Activated naive CD8-positive, alpha-beta T cell treated with anti-CD3 and anti-CD28 coated beads, Interleukin-2, amount 10 ng/mL, durations not matched to agents 7 days and 5 days (primary cell): ENCODE measurements around the gene PRKAG2. TPM values are rescaled to one million over a fixed set of nuclear protein-coding genes. Genes with fewer than 3 reads are reported as not detected.
"Not testable (repeated sequence)": the region's sequence is repeated elsewhere in the genome, so short reads cannot be mapped to it uniquely, and the experiment has no call there.

Experiments
- ATAC-seq: fragments of 150-1000 bp; cut with Tn5 transposase; one replicate; pipeline ENCODE4 v1.10.0; 2021; ENCODE audit warnings: low read depth, moderate library complexity
- POLR2A ChIA-PET: fragments of 350-600 bp; sonication (Branson Sonifier 250); formaldehyde crosslinking; loops from one replicate; lab custom pipeline; 2021; ENCODE audit warnings: antibody characterized with exemption; lab: Charles Lee
- DNase-seq: peaks from one replicate; pipeline ENCODE4 v3.0.0; 2021
- H3K27ac Mint-ChIP-seq: one replicate; pipeline ENCODE4 v1.8.0; 2022; ENCODE audit warnings: mild to moderate bottlenecking, mixed read lengths
- H3K27me3 Mint-ChIP-seq: one replicate; pipeline ENCODE4 v1.8.0; 2022; ENCODE audit warnings: mild to moderate bottlenecking, moderate library complexity, mixed read lengths
- H3K36me3 Mint-ChIP-seq: one replicate; pipeline ENCODE4 v1.8.0; 2021; ENCODE audit warnings: mild to moderate bottlenecking, mixed read lengths
- H3K4me1 Mint-ChIP-seq: one replicate; pipeline ENCODE4 v1.8.0; 2021; ENCODE audit warnings: mixed read lengths
- H3K4me3 Mint-ChIP-seq: one replicate; pipeline ENCODE4 v1.8.0; 2022; ENCODE audit warnings: mild to moderate bottlenecking, moderate library complexity, mixed read lengths
- H3K9me3 Mint-ChIP-seq: one replicate; pipeline ENCODE4 v1.8.0; 2021; ENCODE audit warnings: mixed read lengths
- total RNA-seq, 2 experiments: library from RNA; stranded (reverse); gene quantifications; one replicate each; pipeline ENCODE4 v1.2.3, GENCODE V29; 2021

PRKAG2 gene
- total RNA-seq, 2 experiments from 2014 or later = 29.0 to 38.9 TPM

GRCh38 chr7:151537818-151538561 lies 338.9 kb downstream of the PRKAG2 start:
- H3K27ac Mint-ChIP-seq = no peak overlapping the region
- H3K4me3 Mint-ChIP-seq = no peak overlapping the region
- POLR2A ChIA-PET = no interaction called here
- H3K9me3 Mint-ChIP-seq = peaks cover 5% of the 10 kb centered on the region
- H3K4me1 Mint-ChIP-seq = peaks cover 2% of the 10 kb centered on the region
- DNase-seq (no peak), ATAC-seq (no peak)
- peaks cover 23% of the 10 kb centered on the region for H3K27me3 Mint-ChIP-seq
- no peaks in the 10 kb centered on the region for H3K36me3 Mint-ChIP-seq

- H3K4me3 Mint-ChIP-seq, H3K27ac Mint-ChIP-seq, DNase-seq, H3K36me3 Mint-ChIP-seq, H3K4me1 Mint-ChIP-seq, POLR2A ChIA-PET, ATAC-seq: not testable (repeated sequence)
- H3K9me3 Mint-ChIP-seq = peaks cover 12% of the 10 kb centered on the region
- H3K27me3 Mint-ChIP-seq = peaks cover 21% of the 10 kb centered on the region
These were observed 340.7 kb downstream of the PRKAG2 start for GRCh38 chr7:151536178-151536577.

DNA sequence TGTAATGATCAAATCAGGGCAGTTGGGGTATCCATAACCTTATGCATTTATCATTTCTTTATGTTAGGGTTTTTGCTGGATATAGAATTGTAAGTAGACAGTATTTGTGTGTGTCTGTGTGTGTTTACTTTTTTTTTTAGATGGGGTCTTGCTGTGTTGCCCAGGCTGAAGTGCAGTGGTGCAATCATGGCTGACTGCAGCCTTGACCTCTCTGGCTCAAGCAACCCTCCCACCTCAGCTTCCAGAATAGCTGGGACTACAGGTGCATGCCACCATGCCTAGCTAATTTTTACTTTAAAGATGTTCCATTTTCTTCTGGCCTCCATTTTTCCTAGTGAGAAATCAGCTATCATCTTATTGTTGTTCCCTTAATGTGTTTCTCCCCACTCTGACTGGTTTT lies 347.1 kb downstream of the PRKAG2 start:
- POLR2A ChIA-PET = no interaction called here
- DNase-seq = no peak

GRCh38 chr7:151524845-151525244 lies 352.1 kb downstream of the PRKAG2 start:
- Mint-ChIP-seq H3K27me3 (peaks cover 4% of the 10 kb centered on the region), H3K4me3 (no peak overlapping the region), H3K9me3 (peaks cover 1% of the 10 kb centered on the region), H3K36me3 (no peaks in the 10 kb centered on the region), H3K27ac (no peak overlapping the region), H3K4me1 (peaks cover 4% of the 10 kb centered on the region)
- ATAC-seq = no peak
- DNase-seq = no peak
- POLR2A ChIA-PET = no interaction called here

More for the DNA sequence above, 347.1 kb downstream of the PRKAG2 start:
- Mint-ChIP-seq H3K9me3 (peaks cover 21% of the 10 kb centered on the region), H3K27me3 (peaks cover 7% of the 10 kb centered on the region), H3K4me1 (no peaks in the 10 kb centered on the region), H3K36me3 (peaks cover 2% of the 10 kb centered on the region), H3K4me3 (no peak overlapping the region), H3K27ac (no peak overlapping the region)
- ATAC-seq = no peak

DNA sequence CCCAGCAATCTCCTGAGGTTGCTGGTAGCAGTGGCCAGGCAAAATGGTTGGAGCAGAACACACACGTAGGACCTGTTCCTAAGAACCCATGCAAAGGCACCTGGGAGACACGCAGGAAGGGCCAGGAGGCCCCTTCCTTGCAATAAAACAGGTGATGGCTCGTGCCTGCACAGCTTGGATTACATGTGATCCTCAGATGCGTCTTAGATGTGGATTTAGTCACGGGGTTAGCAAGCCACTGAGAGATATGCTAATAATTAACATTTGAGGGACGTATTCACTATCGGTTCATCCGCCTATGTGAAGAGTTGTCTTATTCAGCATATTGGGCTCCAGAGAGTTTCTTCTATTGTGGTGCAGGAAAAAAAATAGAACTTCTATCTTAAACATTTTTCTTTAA lies 352.6 kb downstream of the PRKAG2 start:
- Mint-ChIP-seq H3K4me1 (peaks cover 4% of the 10 kb centered on the region), H3K27ac (no peak overlapping the region), H3K9me3 (peaks cover 1% of the 10 kb centered on the region), H3K27me3 (peaks cover 4% of the 10 kb centered on the region), H3K36me3 (no peaks in the 10 kb centered on the region), H3K4me3 (no peak overlapping the region)
- POLR2A ChIA-PET = no interaction called here
- ATAC-seq (no peak), DNase-seq (no peak)

GRCh38 chr7:151520419-151521261 lies 356.3 kb downstream of the PRKAG2 start:
- DNase-seq (peak; percentile 70), ATAC-seq (peak; percentile 3)
- Mint-ChIP-seq H3K27me3 (peaks cover 4% of the 10 kb centered on the region), H3K4me1 (peaks cover 26% of the 10 kb centered on the region), H3K9me3 (no peaks in the 10 kb centered on the region), H3K4me3 (peak overlapping the region; percentile 90), H3K27ac (peak overlapping the region; percentile 98), H3K36me3 (peaks cover 5% of the 10 kb centered on the region)
- POLR2A ChIA-PET = interaction anchor here (0.6 to 4.2 kb wide), 8 partner anchors 13 to 939 kb away, joined by 3 to 31 read pairs (median 3); no protein-coding TSS in a partner anchor

- Mint-ChIP-seq H3K27me3 (peaks cover 4% of the 10 kb centered on the region), H3K9me3 (no peaks in the 10 kb centered on the region), H3K4me3 (peak within 1 kb of the TSS; percentile 98), H3K4me1 (peaks cover 34% of the 10 kb centered on the region), H3K36me3 (peaks cover 6% of the 10 kb centered on the region), H3K27ac (peak within 1 kb of the TSS; percentile 98)
- POLR2A ChIA-PET = interaction anchor here (0.6 to 4.2 kb wide), 8 partner anchors 12 to 940 kb away, joined by 3 to 31 read pairs (median 3); no protein-coding TSS in a partner anchor
- DNase-seq (peak; percentile 96), ATAC-seq (peak; percentile 88)
These were observed 357.0 kb downstream of the PRKAG2 start, which contains the start of gene RHEB for GRCh38 chr7:151519765-151520418. Gene RHEB (minus strand): TSS chr7:151519895. CDS start chr7:151519511, 384 bp downstream.

GRCh38 chr7:151518947-151519764 lies 357.8 kb downstream of the PRKAG2 start:
- peaks cover 38% of the 10 kb centered on the region for H3K4me1 Mint-ChIP-seq
- H3K27me3 Mint-ChIP-seq, H3K36me3 Mint-ChIP-seq, H3K9me3 Mint-ChIP-seq: not testable (repeated sequence)
- ATAC-seq (peak; percentile 61), DNase-seq (peak; percentile 78)
- POLR2A ChIA-PET = interaction anchor here (0.8 to 4.2 kb wide), 6 partner anchors 11 to 249 kb away, joined by 3 to 31 read pairs (median 3); no protein-coding TSS in a partner anchor
- peak overlapping the region; percentile 98 for H3K27ac Mint-ChIP-seq
- peak overlapping the region; percentile 98 for H3K4me3 Mint-ChIP-seq

DNA sequence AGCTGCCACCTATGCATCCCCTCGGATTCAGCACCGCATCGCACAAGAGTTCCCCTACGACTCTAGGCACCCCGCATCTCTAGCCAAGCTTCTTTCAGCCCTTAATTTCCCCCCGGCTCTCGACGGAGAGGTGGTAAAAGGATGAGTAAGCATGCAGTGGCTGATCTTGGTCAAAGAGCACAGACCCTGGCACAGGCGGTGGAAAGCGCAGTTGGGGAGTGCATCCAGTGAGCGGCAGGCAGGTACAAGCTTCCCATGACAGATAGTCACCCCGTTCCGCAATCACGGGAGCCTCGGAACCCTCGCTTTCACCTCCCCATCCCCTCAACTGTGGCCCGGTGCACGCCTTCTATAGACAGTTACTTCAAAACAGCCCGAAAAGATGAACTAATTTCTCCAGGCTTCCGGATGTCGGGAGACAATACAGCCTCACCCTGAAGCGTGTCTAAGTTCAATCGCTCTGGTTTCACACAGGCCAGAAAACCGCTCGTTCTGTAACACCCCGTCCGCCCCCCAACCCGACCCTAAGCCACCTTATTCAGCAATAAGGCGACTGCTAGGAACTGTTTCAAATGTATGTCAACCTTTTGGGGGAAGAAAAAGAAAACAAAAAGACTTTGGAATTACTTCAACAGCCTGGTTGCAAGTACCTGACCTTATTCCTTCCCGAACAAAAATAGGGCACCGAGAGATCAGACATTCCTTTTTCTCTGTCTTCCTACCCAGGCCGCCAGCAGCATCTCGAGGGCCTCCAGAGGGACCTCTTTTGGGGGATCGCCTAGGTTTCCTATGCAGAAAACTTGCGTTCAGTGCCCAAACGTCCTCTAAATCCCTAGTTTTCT lies 358.6 kb downstream of the PRKAG2 start:
- Mint-ChIP-seq H3K9me3 (peaks cover 4% of the 10 kb centered on the region), H3K4me1 (peaks cover 39% of the 10 kb centered on the region), H3K27me3 (peaks cover under 1% of the 10 kb centered on the region), H3K4me3 (peak overlapping the region; percentile 98), H3K36me3 (peaks cover 16% of the 10 kb centered on the region), H3K27ac (peak overlapping the region; percentile 92)
- POLR2A ChIA-PET = interaction anchor here (0.9 to 4.2 kb wide), 3 partner anchors 36 to 114 kb away, joined by 3 to 31 read pairs (median 3); no protein-coding TSS in a partner anchor
- ATAC-seq = peak; percentile 8
- peak; percentile 55 for DNase-seq

- Mint-ChIP-seq H3K9me3 (peaks cover 4% of the 10 kb centered on the region), H3K27ac (peak overlapping the region; percentile 92), H3K4me1 (peaks cover 42% of the 10 kb centered on the region), H3K27me3 (no peaks in the 10 kb centered on the region), H3K4me3 (peak overlapping the region; percentile 98), H3K36me3 (peaks cover 20% of the 10 kb centered on the region)
- POLR2A ChIA-PET = interaction anchor here (1.4 to 4.2 kb wide), 2 partner anchors 56 to 114 kb away, joined by 3 to 31 read pairs; no protein-coding TSS in a partner anchor
- no peak for ATAC-seq
- DNase-seq = no peak
These were observed 359.3 kb downstream of the PRKAG2 start for GRCh38 chr7:151517601-151518104.

- DNase-seq (no peak), ATAC-seq (no peak)
- Mint-ChIP-seq H3K27ac (no peak overlapping the region), H3K9me3 (peaks cover 4% of the 10 kb centered on the region), H3K27me3 (no peaks in the 10 kb centered on the region), H3K4me3 (no peak overlapping the region), H3K4me1 (peaks cover 44% of the 10 kb centered on the region), H3K36me3 (peaks cover 29% of the 10 kb centered on the region)
- POLR2A ChIA-PET = no interaction called here
These were observed 361.7 kb downstream of the PRKAG2 start for GRCh38 chr7:151515276-151515565.
